GM23338 (cell line): ENCODE results near the gene MADCAM1. TPM values are rescaled to one million over a fixed set of nuclear protein-coding genes. Genes with fewer than 3 reads are reported as not detected.

Experiments used
- ATAC-seq: fragments of 200-7000 bp; cut with Tn5 transposase; 3 replicates; pipeline ENCODE4 v1.9.1; 2020
- DNase-seq: peaks from one replicate; pipeline ENCODE4 v3.0.0-alpha.2; 2015; ENCODE audit warnings: low spot score
- H2AFZ ChIP-seq: fragments of 200-600 bp; sonication (generic); 2 replicates; pipeline ENCODE4 v1.8.0; 2016; ENCODE audit warnings: antibody characterized with exemption, mild to moderate bottlenecking, moderate library complexity
- H3F3A ChIP-seq: fragments of 200-600 bp; sonication (generic); replicated peaks from 2 replicates; pipeline ENCODE4 v1.8.0; 2017; ENCODE audit warnings: antibody characterized with exemption, mixed run types, low read depth
- H3K27ac ChIP-seq: fragments of 200-600 bp; sonication (generic); 2 replicates; pipeline ENCODE4 v1.6.1; 2016; ENCODE audit warnings: low read depth
- H3K27me3 ChIP-seq: fragments of 200-600 bp; sonication (generic); 2 replicates; pipeline ENCODE4 v1.8.0; 2016; ENCODE audit warnings: mild to moderate bottlenecking, mixed run types, moderate library complexity; ENCODE audit not compliant: insufficient read depth
- H3K36me3 ChIP-seq: fragments of 200-600 bp; sonication (generic); 2 replicates; pipeline ENCODE4 v1.8.0; 2016; ENCODE audit warnings: mild to moderate bottlenecking; ENCODE audit not compliant: insufficient read depth
- H3K4me1 ChIP-seq: fragments of 200-600 bp; sonication (generic); 2 replicates; pipeline ENCODE4 v1.8.0; 2016; ENCODE audit warnings: mild to moderate bottlenecking, moderate library complexity; ENCODE audit not compliant: insufficient read depth
- H3K4me2 ChIP-seq: fragments of 200-600 bp; sonication (generic); 2 replicates; pipeline ENCODE4 v1.7.1; 2017; ENCODE audit warnings: mixed run types
- H3K4me3 ChIP-seq: fragments of 200-600 bp; sonication (generic); 2 replicates; pipeline ENCODE4 v1.6.1; 2016; ENCODE audit warnings: mixed run types
- H3K79me2 ChIP-seq: fragments of 200-600 bp; sonication (generic); replicated peaks from 2 replicates; pipeline ENCODE4 v1.8.0; 2017; ENCODE audit warnings: mild to moderate bottlenecking; ENCODE audit not compliant: insufficient read depth
- H3K9me2 ChIP-seq: fragments of 200-600 bp; sonication (generic); 2 replicates; pipeline ENCODE4 v1.8.0; 2017; ENCODE audit not compliant: insufficient read depth
- H4K20me1 ChIP-seq: fragments of 200-600 bp; sonication (generic); replicated peaks from 2 replicates; pipeline ENCODE4 v1.8.0; 2017; ENCODE audit warnings: mild to moderate bottlenecking; ENCODE audit not compliant: insufficient read depth
- H3K27ac Mint-ChIP-seq: 2 replicates; pipeline ENCODE4 v1.8.0; 2020; ENCODE audit warnings: inconsistent platforms, mild to moderate bottlenecking, moderate library complexity, mixed read lengths
- H3K27me3 Mint-ChIP-seq: 3 replicates; pipeline ENCODE4 v1.8.0; 2022; ENCODE audit warnings: low read depth, mild to moderate bottlenecking, moderate library complexity, mixed read lengths, inconsistent platforms; ENCODE audit not compliant: insufficient read depth, poor library complexity
- H3K36me3 Mint-ChIP-seq: 3 replicates; pipeline ENCODE4 v1.8.0; 2021; ENCODE audit warnings: low read depth, mild to moderate bottlenecking, inconsistent platforms, moderate library complexity, mixed read lengths
- H3K4me1 Mint-ChIP-seq: 3 replicates; pipeline ENCODE4 v1.8.0; 2020; ENCODE audit warnings: mild to moderate bottlenecking, inconsistent platforms, mixed read lengths
- H3K4me3 Mint-ChIP-seq: 3 replicates; pipeline ENCODE4 v1.8.0; 2021; ENCODE audit warnings: moderate library complexity, mild to moderate bottlenecking, inconsistent platforms, mixed read lengths
- H3K9me3 Mint-ChIP-seq: 3 replicates; pipeline ENCODE4 v1.8.0; 2020; ENCODE audit warnings: moderate library complexity, mild to moderate bottlenecking, inconsistent platforms, mixed read lengths
- CREB1 ChIP-seq: fragments of 250-450 bp; sonication (Bioruptor Pico); IDR thresholded peaks from 2 replicates; pipeline ENCODE4 v1.5.0; 2020; ENCODE audit warnings: low read depth, mild to moderate bottlenecking, moderate library complexity
- EZH2 ChIP-seq: fragments of 200-600 bp; sonication (generic); IDR thresholded peaks from one replicate; pipeline ENCODE4 v1.8.0; 2017; ENCODE audit warnings: antibody characterized with exemption, mild to moderate bottlenecking, low read depth; ENCODE audit not compliant: unreplicated experiment
- EZH2phosphoT487 ChIP-seq: fragments of 200-600 bp; sonication (generic); IDR thresholded peaks from one replicate; pipeline ENCODE4 v1.8.1; 2018; ENCODE audit warnings: antibody characterized with exemption; ENCODE audit not compliant: unreplicated experiment
- JUNB ChIP-seq: IDR thresholded peaks from one replicate; pipeline ENCODE4 v1.6.1; 2016; ENCODE audit warnings: antibody characterized with exemption; ENCODE audit not compliant: unreplicated experiment
- NANOG ChIP-seq: IDR thresholded peaks from 2 replicates; pipeline ENCODE4 v1.6.1; 2016; ENCODE audit warnings: antibody characterized with exemption, borderline replicate concordance
- POLR2AphosphoS5 ChIP-seq: IDR thresholded peaks from 2 replicates; pipeline ENCODE4 v1.6.1; 2016; ENCODE audit warnings: antibody characterized with exemption, low read depth
- STAT1 ChIP-seq: IDR thresholded peaks from one replicate; pipeline ENCODE4 v1.6.1; 2016; ENCODE audit warnings: antibody characterized with exemption; ENCODE audit not compliant: unreplicated experiment
- ZNF114 ChIP-seq: fragments of 250-450 bp; sonication (Bioruptor Pico); IDR thresholded peaks from 2 replicates; pipeline ENCODE4 v1.5.0; 2020; ENCODE audit warnings: mild to moderate bottlenecking, moderate library complexity
- ZNF331 ChIP-seq: fragments of 250-450 bp; sonication (Bioruptor Pico); IDR thresholded peaks from 2 replicates; pipeline ENCODE4 v1.5.0; 2020; ENCODE audit warnings: low read depth, mild to moderate bottlenecking, moderate library complexity
- polyA plus RNA-seq: library from polyadenylated mRNA; unstranded; fragments of >200 nt; fragmentation: Nextera tagmentation; extraction: Ambion mirVana; gene quantifications from 2 replicates; pipeline ENCODE4 v1.2.1, GENCODE V29; 2016
- total RNA-seq: library from RNA; depleted of rRNA; stranded (reverse); fragments of >200 nt; shearing (Covaris generic); gene quantifications from 2 replicates; pipeline ENCODE4 v1.2.3, GENCODE V29; 2014
- TF ChIP-seq, protein P1 (sequence below): IDR thresholded peaks from 2 replicates; pipeline ENCODE4 v1.6.1; 2016; ENCODE audit warnings: antibody characterized with exemption
- TF ChIP-seq, protein P2 (sequence below): IDR thresholded peaks from one replicate; pipeline ENCODE4 v1.6.1; 2018; ENCODE audit warnings: antibody characterized with exemption; ENCODE audit not compliant: unreplicated experiment
- TF ChIP-seq, protein P3 (sequence below), 2 experiments: fragments of 200-600 bp in 1 of 2; sonication (generic) in 1 of 2; conservative IDR thresholded peaks; 2 replicates each; pipeline versions ENCODE4 v1.5.1 to v1.6.1; 2016 to 2017; ENCODE audit warnings: antibody characterized with exemption in 2 of 2, low read depth in 2 of 2, mild to moderate bottlenecking in 2 of 2, moderate library complexity in 1 of 2

MADCAM1 gene
- total and polyA plus RNA-seq, 2 experiments from 2014 or later: 2.1 to 2.5 TPM

DNA sequence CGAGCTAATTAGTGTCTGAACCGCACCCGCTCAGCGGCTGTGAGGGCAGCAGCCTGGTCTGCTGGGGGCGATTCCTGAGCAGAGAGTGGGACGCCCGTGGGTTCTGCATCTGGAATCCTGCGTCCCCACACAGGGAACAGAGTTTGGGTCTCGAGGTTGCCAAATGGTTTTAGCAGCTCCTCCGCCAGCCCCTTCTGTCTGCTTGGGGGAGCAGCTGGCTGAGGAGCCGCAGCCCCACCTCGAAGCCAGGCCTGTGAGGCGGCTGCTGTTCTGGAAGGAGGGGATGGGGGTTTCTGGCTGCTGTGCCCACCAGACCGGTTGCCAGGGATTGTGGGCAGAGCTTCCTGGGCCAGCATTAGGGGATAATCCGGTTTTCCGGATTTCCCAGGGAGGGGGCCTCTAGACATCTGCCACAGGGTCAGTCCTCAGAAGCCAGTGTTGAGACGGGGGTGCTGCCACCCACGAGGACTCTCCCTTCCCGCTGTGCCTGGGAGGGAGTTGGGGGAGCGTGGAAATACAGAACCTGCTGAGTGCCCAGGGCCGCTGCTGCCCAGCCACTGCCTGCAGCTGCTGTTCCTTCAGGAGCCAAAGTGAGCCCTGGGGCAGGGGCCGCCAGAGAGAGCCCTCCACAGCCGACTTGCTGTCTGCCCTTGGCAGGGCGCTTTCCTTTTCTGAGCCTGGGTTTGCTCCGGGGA lies 37.2 kb downstream of the MADCAM1 start (continued):
- TF ChIP-seq, protein P1, sequence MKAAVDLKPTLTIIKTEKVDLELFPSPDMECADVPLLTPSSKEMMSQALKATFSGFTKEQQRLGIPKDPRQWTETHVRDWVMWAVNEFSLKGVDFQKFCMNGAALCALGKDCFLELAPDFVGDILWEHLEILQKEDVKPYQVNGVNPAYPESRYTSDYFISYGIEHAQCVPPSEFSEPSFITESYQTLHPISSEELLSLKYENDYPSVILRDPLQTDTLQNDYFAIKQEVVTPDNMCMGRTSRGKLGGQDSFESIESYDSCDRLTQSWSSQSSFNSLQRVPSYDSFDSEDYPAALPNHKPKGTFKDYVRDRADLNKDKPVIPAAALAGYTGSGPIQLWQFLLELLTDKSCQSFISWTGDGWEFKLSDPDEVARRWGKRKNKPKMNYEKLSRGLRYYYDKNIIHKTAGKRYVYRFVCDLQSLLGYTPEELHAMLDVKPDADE: no peak
- TF ChIP-seq POLR2AphosphoS5 (no peak), JUNB (no peak), NANOG (no peak), ZNF114 (CRISPR knock-in tag) (no peak), STAT1 (no peak), ZNF331 (no peak), CREB1 (CRISPR knock-in tag) (no peak)
- TF ChIP-seq, protein P2, sequence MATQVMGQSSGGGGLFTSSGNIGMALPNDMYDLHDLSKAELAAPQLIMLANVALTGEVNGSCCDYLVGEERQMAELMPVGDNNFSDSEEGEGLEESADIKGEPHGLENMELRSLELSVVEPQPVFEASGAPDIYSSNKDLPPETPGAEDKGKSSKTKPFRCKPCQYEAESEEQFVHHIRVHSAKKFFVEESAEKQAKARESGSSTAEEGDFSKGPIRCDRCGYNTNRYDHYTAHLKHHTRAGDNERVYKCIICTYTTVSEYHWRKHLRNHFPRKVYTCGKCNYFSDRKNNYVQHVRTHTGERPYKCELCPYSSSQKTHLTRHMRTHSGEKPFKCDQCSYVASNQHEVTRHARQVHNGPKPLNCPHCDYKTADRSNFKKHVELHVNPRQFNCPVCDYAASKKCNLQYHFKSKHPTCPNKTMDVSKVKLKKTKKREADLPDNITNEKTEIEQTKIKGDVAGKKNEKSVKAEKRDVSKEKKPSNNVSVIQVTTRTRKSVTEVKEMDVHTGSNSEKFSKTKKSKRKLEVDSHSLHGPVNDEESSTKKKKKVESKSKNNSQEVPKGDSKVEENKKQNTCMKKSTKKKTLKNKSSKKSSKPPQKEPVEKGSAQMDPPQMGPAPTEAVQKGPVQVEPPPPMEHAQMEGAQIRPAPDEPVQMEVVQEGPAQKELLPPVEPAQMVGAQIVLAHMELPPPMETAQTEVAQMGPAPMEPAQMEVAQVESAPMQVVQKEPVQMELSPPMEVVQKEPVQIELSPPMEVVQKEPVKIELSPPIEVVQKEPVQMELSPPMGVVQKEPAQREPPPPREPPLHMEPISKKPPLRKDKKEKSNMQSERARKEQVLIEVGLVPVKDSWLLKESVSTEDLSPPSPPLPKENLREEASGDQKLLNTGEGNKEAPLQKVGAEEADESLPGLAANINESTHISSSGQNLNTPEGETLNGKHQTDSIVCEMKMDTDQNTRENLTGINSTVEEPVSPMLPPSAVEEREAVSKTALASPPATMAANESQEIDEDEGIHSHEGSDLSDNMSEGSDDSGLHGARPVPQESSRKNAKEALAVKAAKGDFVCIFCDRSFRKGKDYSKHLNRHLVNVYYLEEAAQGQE: no peak

DNA sequence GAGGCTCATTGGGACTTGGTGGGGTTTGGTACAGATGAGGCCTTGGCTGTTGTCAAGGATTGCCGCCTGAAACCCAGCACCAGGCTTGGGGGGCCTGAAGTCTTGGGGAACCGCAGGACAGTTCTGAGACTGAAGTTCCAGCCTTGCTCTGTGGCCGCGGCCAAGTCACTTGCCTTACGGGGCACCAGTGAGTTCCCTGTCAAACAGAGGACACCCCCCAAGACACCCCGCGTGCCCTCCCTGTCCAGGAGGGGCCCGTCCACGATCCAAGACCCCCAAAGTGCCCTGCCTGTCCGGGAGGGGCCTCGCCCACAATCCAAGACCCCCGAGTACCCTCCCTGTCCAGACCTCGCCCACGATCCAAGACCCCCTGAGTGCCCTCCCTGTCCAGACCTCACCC lies 37.8 kb downstream of the MADCAM1 start:
- H3K36me3 Mint-ChIP-seq: peaks cover 21% of the 10 kb centered on the region
- peaks cover 17% of the 10 kb centered on the region for H4K20me1 ChIP-seq
- H3K4me1 Mint-ChIP-seq: peaks cover 5% of the 10 kb centered on the region
- ATAC-seq (no peak), DNase-seq (no peak)
- H3K27me3 Mint-ChIP-seq: peaks cover 15% of the 10 kb centered on the region
- peaks cover 25% of the 10 kb centered on the region for H3K79me2 ChIP-seq
- H3K27ac Mint-ChIP-seq: no peak overlapping the region
- peaks cover 2% of the 10 kb centered on the region; the same call in 1 of the 3 replicates for H3K9me3 Mint-ChIP-seq
- H3K4me3 Mint-ChIP-seq: peak overlapping the region; percentile 87; the same call in 1 of the 3 replicates
- peaks cover 13% of the 10 kb centered on the region for H3F3A ChIP-seq
- no peak overlapping the region for H3K27ac ChIP-seq
- H3K4me3 ChIP-seq: no peak overlapping the region
- no peaks in the 10 kb centered on the region; the same call in 1 of the 2 replicates for H3K36me3 ChIP-seq
- H3K4me1 ChIP-seq: no peaks in the 10 kb centered on the region; the same call in 1 of the 2 replicates
- H3K27me3 ChIP-seq: no peaks in the 10 kb centered on the region
- no peaks in the 10 kb centered on the region for H3K9me2 ChIP-seq
- no peak overlapping the region for H2AFZ ChIP-seq
- peak overlapping the region; percentile 94; the same call in 1 of the 2 replicates for H3K4me2 ChIP-seq
- TF ChIP-seq ZNF114 (CRISPR knock-in tag) (no peak), EZH2 (no peak), NANOG (no peak), EZH2phosphoT487 (no peak)
- TF ChIP-seq, protein P3, sequence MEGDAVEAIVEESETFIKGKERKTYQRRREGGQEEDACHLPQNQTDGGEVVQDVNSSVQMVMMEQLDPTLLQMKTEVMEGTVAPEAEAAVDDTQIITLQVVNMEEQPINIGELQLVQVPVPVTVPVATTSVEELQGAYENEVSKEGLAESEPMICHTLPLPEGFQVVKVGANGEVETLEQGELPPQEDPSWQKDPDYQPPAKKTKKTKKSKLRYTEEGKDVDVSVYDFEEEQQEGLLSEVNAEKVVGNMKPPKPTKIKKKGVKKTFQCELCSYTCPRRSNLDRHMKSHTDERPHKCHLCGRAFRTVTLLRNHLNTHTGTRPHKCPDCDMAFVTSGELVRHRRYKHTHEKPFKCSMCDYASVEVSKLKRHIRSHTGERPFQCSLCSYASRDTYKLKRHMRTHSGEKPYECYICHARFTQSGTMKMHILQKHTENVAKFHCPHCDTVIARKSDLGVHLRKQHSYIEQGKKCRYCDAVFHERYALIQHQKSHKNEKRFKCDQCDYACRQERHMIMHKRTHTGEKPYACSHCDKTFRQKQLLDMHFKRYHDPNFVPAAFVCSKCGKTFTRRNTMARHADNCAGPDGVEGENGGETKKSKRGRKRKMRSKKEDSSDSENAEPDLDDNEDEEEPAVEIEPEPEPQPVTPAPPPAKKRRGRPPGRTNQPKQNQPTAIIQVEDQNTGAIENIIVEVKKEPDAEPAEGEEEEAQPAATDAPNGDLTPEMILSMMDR (conservative IDR thresholded peaks at IDR 0.05; ENCODE audit: low read depth in 2 of 2): no peak
